Endothelial cell (in vitro differentiated cells): ENCODE data around the gene SYTL2. TPM values are rescaled to one million over a fixed set of nuclear protein-coding genes. Genes with fewer than 3 reads are reported as not detected.
A peak's percentile ranks its signal among the peaks of the same experiment; 100 is the strongest.

Experiments
- DNase-seq: peaks from one replicate; pipeline ENCODE4 v3.0.0; 2021; ENCODE audit warnings: low spot score
- H3K27ac Mint-ChIP-seq: one replicate; pipeline ENCODE4 v1.8.0; 2021; ENCODE audit warnings: mixed read lengths, inconsistent platforms; ENCODE audit not compliant: unreplicated experiment
- H3K27me3 Mint-ChIP-seq: one replicate; pipeline ENCODE4 v1.8.0; 2021; ENCODE audit warnings: mild to moderate bottlenecking, moderate library complexity, mixed read lengths, inconsistent platforms; ENCODE audit not compliant: unreplicated experiment
- H3K36me3 Mint-ChIP-seq: one replicate; pipeline ENCODE4 v1.8.0; 2021; ENCODE audit warnings: mild to moderate bottlenecking, low read depth, mixed read lengths, inconsistent platforms; ENCODE audit not compliant: unreplicated experiment
- H3K4me1 Mint-ChIP-seq: one replicate; pipeline ENCODE4 v1.8.0; 2021; ENCODE audit warnings: mild to moderate bottlenecking, mixed read lengths, inconsistent platforms; ENCODE audit not compliant: unreplicated experiment
- H3K4me3 Mint-ChIP-seq: one replicate; pipeline ENCODE4 v1.8.0; 2021; ENCODE audit warnings: mild to moderate bottlenecking, mixed read lengths, inconsistent platforms; ENCODE audit not compliant: unreplicated experiment
- H3K9me3 Mint-ChIP-seq: one replicate; pipeline ENCODE4 v1.8.0; 2021; ENCODE audit warnings: mixed read lengths, inconsistent platforms; ENCODE audit not compliant: unreplicated experiment
- total RNA-seq: library from RNA; stranded (reverse); fragmentation: NEBNext Ultra II Directional; extraction: Animal tissue kit (Norgen Biotek cat#: 25700); gene quantifications from one replicate; pipeline ENCODE4 v1.2.1, GENCODE V29; 2021; ENCODE audit not compliant: unreplicated experiment
- TF ChIP-seq, protein P1 (sequence below): fragments of 200-600 bp; sonication (generic); IDR thresholded peaks from one replicate; pipeline ENCODE4 v1.5.0; 2021; ENCODE audit warnings: antibody characterized with exemption; ENCODE audit not compliant: unreplicated experiment

The SYTL2 gene
- total RNA-seq, 1 donor from 2014 or later, result 4.0 TPM

DNA sequence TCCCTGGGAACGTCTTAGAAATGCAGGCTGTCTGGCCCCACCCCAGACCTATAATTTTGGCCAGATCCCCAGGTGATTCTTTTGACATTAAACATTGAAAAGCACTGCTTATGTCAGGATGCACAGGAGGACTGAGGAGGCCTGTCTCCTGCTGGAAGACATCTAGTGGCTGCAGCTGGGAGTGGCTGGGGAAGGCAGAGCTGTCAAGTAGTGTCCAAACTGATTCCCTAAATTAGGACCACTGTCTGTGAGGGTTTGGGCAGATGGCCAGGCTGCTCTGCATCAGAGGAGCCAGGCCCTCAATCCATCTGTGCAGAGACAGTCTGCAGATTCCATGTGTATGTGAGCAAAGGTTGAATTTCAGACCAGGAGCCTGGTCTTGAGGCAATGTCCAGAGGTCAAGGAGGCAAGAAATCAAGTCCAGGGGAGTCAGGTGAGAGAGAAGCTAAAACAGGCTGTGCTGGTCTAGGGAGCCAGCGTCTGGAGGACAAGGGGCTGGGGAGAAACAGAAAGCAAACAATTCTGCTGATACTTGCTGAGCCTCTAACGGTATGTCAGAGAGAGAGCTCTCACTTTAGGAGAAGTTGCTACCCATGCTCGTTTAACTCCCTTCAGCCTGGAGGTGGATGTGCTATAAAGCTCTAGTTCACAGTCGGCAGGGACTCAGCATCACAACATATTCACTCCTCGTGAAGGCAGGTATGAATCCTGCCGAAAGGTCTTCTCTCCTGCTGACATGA is 15.3 kb upstream of the SYTL2 start:
- Mint-ChIP-seq H3K4me3 (no peak overlapping the region), H3K4me1 (peaks cover 12% of the 10 kb centered on the region), H3K27me3 (no peaks in the 10 kb centered on the region), H3K36me3 (no peaks in the 10 kb centered on the region), H3K27ac (no peak overlapping the region), H3K9me3 (no peaks in the 10 kb centered on the region)
- TF ChIP-seq, protein P1, sequence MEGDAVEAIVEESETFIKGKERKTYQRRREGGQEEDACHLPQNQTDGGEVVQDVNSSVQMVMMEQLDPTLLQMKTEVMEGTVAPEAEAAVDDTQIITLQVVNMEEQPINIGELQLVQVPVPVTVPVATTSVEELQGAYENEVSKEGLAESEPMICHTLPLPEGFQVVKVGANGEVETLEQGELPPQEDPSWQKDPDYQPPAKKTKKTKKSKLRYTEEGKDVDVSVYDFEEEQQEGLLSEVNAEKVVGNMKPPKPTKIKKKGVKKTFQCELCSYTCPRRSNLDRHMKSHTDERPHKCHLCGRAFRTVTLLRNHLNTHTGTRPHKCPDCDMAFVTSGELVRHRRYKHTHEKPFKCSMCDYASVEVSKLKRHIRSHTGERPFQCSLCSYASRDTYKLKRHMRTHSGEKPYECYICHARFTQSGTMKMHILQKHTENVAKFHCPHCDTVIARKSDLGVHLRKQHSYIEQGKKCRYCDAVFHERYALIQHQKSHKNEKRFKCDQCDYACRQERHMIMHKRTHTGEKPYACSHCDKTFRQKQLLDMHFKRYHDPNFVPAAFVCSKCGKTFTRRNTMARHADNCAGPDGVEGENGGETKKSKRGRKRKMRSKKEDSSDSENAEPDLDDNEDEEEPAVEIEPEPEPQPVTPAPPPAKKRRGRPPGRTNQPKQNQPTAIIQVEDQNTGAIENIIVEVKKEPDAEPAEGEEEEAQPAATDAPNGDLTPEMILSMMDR, result peak; percentile 35
- DNase-seq, result peak; percentile 39

DNA sequence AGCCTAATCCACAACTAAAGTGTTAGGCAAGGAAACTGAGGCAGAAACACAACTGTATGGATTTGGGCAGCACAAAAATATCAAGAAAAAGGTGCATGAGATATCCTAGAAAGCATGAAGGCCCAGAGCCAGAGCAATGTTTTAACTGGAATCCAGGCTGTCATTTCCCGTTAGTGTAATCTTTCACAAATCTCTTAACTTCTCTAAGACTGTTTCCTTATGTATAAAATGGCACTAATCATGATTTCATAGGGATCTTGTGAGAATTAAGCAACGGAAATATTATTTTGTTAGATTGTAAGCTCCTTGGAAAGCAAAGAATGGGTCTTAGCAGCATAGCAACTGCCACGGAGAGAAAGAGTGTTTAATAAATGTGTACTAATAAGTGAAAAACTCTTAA is 14.7 kb upstream of the SYTL2 start:
- TF ChIP-seq, protein P1, result no peak
- no peak for DNase-seq
- Mint-ChIP-seq H3K36me3 (no peaks in the 10 kb centered on the region), H3K9me3 (no peaks in the 10 kb centered on the region), H3K4me1 (peaks cover 9% of the 10 kb centered on the region), H3K27ac (no peak overlapping the region), H3K27me3 (no peaks in the 10 kb centered on the region), H3K4me3 (no peak overlapping the region)

DNA sequence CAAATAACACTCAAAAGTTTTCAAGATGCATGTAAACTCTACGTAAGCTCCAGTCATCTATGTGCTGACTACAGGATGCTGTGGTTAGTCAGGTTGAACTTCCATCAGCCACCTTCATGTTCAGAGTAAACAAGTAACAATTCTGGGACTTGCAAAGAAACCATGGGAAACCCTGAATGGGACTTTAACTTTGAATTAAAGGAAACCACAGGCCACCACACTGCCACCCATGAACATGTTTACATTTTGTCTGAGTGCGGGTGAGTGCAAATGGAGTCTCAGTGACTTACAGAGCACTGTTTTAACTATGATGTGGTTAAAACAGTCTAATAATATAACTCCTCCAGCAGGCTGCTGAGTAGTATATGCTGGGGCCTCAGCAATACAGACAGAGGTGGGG is 12.9 kb upstream of the SYTL2 start:
- TF ChIP-seq, protein P1, result no peak
- Mint-ChIP-seq H3K4me1 (peaks cover 6% of the 10 kb centered on the region), H3K36me3 (no peaks in the 10 kb centered on the region), H3K27ac (no peak overlapping the region), H3K4me3 (no peak overlapping the region), H3K27me3 (no peaks in the 10 kb centered on the region), H3K9me3 (no peaks in the 10 kb centered on the region)
- DNase-seq, result no peak

DNA sequence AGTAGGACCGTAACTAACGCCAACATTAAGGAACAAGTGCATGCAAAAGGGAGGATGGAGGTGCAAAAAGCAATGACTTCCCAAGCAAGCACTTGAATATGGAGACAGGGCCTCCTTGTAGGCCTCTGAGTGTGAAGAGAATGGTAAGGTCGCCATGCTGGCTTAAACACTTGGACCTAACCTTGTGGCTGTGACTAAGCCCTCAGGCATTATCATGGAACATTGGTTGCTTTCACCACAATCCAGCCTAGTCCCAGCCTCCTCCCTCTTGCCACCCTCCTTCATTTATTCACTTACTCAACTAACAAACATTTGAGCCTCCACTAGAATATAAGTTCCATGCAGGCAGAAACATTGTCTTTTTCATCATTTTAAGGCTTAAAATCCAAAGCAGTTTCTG is 11.9 kb upstream of the SYTL2 start:
- Mint-ChIP-seq H3K4me3 (no peak overlapping the region), H3K27ac (no peak overlapping the region), H3K4me1 (peaks cover 6% of the 10 kb centered on the region), H3K27me3 (no peaks in the 10 kb centered on the region), H3K36me3 (no peaks in the 10 kb centered on the region), H3K9me3 (no peaks in the 10 kb centered on the region)
- TF ChIP-seq, protein P1, result no peak
- no peak for DNase-seq

DNA sequence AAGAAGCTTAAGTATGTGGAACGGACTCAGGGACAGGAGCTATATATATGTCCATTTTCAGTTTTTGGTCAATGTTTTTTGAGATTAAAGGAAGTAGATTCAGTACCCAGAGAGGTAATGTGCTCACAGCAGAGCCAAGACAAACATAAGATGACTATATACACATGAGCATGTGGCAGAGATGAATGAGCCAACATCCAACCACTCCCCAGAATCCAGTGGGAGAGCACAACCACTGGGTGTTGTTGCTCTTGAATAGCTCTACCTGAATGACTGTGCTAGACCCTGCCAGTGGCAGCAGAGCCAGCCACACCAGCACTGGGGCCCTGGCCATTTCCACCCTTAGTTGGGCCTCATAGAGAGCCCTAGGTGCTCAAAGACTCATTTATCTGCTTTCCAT is 10.7 kb upstream of the SYTL2 start:
- no peaks in the 10 kb centered on the region for H3K36me3 Mint-ChIP-seq
- no peak overlapping the region for H3K27ac Mint-ChIP-seq
- H3K27me3 Mint-ChIP-seq, result no peaks in the 10 kb centered on the region
- TF ChIP-seq, protein P1, result no peak
- no peak overlapping the region for H3K4me3 Mint-ChIP-seq
- no peaks in the 10 kb centered on the region for H3K9me3 Mint-ChIP-seq
- peaks cover 6% of the 10 kb centered on the region for H3K4me1 Mint-ChIP-seq
- no peak for DNase-seq
